Activated T-cell treated with anti-CD3 and anti-CD28 coated beads, Interleukin-2, amount 50 U/mL, for 1 hour (primary cell): ENCODE results near the gene DSCAML1.

Experiments
- DNase-seq: peaks from one replicate; pipeline ENCODE4 v3.0.0-alpha.2; 2020

DSCAML1 gene

DNA sequence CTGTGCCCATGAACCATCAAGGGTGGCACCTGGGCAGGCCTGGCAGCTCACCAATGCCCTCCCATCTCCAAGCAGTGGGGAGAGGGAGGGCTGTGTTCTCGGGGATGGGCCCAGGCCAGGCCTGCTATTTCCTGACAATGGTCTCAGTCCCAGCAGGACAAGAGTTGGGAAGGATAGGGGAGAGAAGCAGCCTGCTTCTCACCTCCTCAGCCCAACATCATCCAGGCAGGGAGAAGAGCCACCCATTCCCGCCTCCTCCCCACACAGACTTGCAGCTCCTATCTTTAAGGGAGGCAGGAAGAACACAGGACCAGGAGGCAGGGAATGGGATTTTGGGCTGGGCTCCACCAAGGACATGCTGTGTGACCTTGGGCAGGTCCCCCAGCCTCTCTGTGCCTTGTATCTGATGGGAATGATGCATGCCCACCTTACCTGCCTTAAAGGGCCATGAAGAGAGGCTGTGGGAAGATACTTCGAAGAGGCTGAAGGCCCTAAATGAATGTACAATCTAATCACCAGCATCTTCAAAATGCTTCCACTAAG is 108.7 kb downstream of the DSCAML1 start:
- DNase-seq: no peak

DNA sequence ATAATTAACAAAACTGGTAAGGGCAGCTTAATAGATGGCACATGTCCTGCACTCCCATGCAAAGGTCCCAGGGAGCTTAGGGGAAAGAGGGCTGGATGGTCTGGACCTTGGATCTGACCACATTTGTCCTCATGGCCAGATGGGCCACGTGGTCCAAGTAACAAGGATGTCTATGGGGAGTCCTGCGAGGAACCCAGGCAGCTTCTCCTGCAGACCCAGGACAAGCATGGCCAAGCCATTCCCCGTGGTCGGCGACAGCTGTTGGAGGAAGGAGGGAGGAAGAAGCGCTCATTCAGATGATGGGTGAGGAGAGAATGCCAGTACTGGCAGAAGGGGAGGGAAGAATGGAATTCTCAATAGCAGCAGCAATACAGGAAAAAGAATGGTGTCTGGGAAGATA is 109.2 kb downstream of the DSCAML1 start:
- DNase-seq: no peak

DNA sequence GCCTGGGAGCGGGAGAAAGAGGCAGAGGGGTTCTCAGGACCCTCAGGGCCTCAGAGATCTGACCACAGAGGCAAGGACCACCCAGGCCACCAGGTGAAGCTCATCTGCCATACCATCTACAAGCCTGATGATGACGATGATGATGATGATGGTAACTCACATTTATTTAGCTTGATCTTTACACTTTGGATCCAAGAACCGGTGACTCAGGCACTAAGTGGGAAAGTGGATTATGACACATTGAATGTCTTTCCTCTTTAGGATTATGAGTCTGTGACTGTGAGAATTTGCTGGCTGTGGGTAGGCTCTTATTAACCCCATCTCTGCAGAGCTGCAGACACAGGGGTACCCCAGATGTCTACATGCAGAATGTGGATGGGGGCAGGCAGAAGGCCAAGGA is 110.3 kb downstream of the DSCAML1 start:
- no peak for DNase-seq

DNA sequence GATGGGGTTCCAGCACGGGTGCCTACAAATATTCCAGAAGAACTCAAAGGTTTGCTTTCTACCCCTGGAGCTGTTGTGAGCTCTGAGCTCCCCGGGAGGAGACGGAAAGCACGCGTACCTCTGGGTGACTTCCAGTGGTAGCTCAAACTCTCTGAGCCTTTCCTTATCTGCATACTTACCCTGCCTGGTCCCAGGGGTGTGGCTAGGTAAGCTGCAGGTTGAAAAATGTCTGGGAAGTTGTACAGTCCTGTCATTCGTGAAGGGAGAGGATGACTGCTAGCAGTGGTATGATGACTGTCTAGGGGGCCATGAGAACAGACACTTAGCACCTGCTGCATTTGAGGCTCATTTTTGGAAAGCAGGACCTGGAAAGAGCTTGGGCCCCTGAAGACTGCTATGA is 111.5 kb downstream of the DSCAML1 start:
- DNase-seq: no peak

GRCh38 chr11:117684731-117685130 is 112.3 kb downstream of the DSCAML1 start:
- no peak for DNase-seq

GRCh38 chr11:117684111-117684510 is 112.9 kb downstream of the DSCAML1 start:
- DNase-seq: no peak

GRCh38 chr11:117681438-117681837 is 115.6 kb downstream of the DSCAML1 start:
- no peak for DNase-seq

DNA sequence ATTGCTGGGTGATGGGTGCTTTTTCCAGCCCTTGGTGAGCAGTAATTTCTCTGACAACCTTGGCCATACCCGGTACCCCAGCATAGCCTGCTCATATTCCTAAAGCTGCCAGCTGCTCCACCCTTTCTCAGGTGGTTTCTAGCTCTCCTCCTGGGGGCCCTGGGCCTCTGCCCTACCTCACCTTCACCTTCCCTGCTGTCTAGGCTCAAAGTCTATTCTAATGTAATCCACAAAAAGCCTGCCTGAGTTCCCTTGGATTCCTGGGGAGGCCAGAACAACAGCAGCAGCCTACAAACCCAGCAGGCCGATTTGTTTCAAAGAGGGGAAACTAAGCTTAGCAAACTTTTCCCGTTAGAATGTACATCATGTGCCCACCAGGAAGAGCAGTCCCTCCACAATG is 117.6 kb downstream of the DSCAML1 start:
- DNase-seq: no peak

DNA sequence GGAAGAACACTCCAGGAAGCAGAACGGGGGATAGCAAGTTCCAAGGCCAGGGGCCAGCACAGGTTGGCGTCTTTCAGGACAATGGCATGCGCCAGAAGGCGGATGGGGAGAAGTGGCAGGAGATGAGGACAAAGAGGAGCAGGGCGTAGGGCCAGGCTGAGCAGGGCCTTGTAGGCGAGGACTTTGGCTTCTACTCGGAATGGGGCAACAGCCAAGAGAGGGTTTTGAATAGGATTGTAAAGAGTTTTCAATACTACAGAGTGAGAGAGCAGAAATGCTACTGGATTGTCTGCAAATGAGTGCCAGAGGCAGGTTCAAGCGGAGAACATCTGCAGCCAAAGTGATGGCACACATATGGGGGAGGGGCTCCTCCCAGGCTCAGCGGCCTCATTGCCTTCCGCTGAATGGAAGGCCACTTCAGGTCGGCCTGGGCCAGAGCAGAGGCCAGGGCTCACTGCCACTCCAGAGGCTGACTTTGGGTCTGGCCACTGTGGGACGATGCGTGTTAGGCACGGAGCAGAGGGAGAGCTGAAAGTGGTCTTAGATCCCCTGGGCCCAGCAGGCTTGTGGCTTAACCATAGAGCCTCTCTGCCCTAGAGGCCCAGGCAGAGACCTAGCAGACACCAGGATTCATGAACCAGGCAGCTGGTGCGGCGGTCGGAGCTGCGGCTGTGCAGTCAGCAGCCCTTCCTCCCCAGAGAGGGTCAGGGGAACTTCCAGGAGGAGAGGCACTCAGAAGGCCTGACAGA is 118.2 kb downstream of the DSCAML1 start:
- no peak for DNase-seq

GRCh38 chr11:117677729-117678310 is 119.2 kb downstream of the DSCAML1 start:
- no peak for DNase-seq

DNA sequence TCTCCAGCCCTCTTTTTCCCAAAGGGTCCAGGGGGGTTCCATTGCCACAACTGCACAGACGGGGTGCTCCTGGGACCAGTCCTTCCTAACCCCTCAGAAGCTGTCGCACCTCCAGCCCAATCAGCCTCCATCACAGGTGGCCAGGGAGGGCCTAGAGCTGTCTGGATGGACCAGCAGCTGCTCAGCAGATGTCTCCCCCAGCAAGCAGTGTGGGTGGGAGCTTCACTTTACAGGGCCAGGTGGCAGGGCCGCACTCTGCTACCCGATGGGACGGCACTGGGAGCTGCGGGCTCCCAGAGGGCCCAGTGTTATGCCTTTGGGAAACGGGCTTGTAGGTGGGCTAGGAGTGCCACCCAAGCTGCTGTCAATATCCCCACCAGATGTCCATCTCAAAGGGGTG is 120.5 kb downstream of the DSCAML1 start:
- DNase-seq: no peak

- DNase-seq: no peak
These were observed 123.4 kb downstream of the DSCAML1 start for GRCh38 chr11:117673602-117674001.

- no peak for DNase-seq
These were observed 125.6 kb downstream of the DSCAML1 start for GRCh38 chr11:117671370-117671769.

- no peak for DNase-seq
These were observed 126.1 kb downstream of the DSCAML1 start for GRCh38 chr11:117670924-117671323.

- DNase-seq: no peak
These were observed 126.6 kb downstream of the DSCAML1 start for GRCh38 chr11:117670443-117670842.

- DNase-seq: no peak
These were observed 127.4 kb downstream of the DSCAML1 start for GRCh38 chr11:117669616-117670015.

- no peak for DNase-seq
These were observed 128.0 kb downstream of the DSCAML1 start for GRCh38 chr11:117669062-117669461.

DNA sequence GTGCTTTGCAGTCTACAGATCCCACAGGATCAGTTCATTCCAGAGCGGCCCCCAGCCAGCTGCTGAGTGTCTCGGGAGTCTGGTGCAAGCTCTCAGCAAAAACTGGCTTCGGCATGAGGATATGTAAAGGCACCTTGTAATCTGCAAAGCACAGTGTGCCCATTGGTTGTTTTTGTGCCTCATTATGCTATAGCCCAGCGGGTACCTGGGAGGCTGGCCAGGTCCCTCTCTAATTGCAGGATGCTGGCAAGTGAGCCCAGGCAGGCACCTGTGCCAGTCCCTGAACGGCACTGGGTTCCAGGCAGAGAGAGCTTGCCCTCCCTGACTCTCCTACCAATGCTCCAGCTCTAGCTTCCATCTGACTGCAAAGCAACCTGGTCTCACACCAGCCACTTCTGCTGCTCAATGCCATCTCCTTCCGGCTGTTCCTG is 128.7 kb downstream of the DSCAML1 start:
- no peak for DNase-seq

GRCh38 chr11:117664897-117665296 is 132.1 kb downstream of the DSCAML1 start:
- no peak for DNase-seq

- DNase-seq: no peak
These were observed 133.2 kb downstream of the DSCAML1 start for GRCh38 chr11:117663821-117664220.

DNA sequence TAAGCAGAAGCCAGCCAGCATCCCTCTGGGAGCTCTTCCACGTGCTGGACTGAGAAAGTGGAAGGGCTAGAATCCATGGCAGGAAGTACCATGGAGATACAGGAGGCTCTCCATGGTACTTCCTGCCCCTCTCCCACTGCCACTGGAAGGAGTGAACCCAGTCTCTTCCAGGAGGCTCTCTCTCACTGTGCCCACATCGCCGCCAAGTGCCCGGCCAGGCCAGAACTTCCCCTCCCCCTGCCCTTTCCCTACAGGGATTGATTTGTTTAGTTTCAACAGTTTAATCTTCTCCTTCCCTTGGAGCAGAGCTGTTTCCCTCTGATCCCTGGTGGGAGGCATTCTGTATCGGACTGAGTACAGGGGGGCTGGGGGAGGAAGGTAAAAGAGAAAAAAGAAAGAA is 133.6 kb downstream of the DSCAML1 start:
- no peak for DNase-seq

- no peak for DNase-seq
These were observed 134.2 kb downstream of the DSCAML1 start for GRCh38 chr11:117662671-117663269.

- DNase-seq: no peak
These were observed 134.8 kb downstream of the DSCAML1 start for GRCh38 chr11:117662255-117662654.

DNA sequence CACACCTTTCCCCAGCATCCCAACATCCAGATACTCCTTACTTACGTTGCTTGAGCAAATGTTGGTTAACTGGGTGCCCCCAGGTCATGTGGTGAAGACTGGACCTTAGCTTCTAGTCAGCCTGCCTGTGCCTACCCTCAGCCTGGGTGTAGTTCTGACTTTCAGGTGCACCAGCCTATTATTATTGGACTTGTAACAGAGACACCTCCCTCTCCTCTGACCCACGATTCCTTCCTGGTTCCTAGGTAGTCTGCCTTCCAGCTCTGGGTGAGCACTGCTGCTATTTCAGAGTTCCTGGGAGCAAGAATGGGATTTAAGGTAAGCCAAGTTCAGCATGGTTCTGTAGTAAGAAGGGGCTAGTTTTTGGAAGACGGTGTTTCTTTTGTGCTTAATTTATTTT is 138.2 kb downstream of the DSCAML1 start:
- no peak for DNase-seq
